NCI-H2196 (cell line): ENCODE data around the gene RANBP3L.
"Not testable (repeated sequence)": the region's sequence is repeated elsewhere in the genome, so short reads cannot be mapped to it uniquely, and the experiment has no call there.

Experiments
- DNase-seq: peaks from one replicate; lab custom pipeline; 2025; ENCODE audit not compliant: unreplicated experiment; lab: John Stamatoyannopoulos, UW

The RANBP3L gene

DNA sequence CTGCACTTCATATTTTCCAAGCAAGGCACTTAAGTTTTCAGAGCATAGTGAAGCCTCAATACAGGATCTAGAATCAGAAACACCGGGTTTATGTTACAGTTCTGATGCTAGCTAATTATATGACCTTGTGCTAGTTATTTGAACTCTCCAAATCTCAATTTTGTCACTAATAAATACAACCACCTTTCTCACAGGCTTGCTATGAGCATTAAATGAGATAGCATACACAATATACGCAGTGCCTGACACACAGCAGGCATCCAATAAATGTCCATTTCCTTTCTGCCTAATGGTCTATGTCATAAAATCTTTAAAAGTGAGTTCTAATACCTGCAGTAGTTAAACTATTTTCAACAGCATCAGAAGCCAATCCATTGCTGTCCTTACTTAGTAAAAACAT is 92.9 kb downstream of the RANBP3L start:
- DNase-seq: no peak

DNA sequence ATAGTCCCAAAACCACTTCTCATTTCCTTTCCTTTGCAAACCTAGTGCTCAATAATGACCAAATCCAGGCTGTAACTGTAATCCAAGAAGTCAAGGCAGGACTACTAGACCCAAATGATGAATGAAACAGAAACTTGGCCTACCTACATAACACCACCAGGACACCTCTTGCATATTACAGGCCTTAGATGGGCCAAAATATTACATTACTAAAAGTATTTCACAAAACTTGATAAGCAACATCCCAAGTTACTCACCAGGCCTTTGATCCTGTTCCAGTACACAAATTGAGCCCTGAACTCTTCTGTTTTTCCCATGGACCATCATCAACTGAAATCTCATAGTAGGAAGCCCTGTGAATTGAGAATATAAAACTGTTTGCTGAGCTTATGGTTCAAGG is 94.8 kb downstream of the RANBP3L start:
- no peak for DNase-seq

DNA sequence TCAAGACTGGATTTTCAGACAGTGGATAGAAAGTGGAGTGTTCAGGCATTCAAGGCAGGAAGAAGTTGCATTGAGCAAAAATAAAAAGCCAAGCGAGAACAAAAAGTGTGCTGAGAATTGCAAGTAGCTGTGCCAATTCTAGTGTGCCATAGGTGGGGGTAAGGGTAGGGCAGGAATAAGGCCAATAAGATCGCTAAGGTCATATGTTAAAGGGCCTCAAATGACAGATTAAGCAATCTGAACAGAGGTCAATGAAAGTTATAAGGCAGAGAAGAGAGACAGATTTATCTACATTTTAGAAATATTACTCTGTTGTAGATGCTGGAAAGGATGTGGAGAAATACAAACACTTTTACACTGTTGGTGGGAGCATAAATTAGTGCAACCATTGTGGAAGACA is 96.4 kb downstream of the RANBP3L start:
- no peak for DNase-seq

DNA sequence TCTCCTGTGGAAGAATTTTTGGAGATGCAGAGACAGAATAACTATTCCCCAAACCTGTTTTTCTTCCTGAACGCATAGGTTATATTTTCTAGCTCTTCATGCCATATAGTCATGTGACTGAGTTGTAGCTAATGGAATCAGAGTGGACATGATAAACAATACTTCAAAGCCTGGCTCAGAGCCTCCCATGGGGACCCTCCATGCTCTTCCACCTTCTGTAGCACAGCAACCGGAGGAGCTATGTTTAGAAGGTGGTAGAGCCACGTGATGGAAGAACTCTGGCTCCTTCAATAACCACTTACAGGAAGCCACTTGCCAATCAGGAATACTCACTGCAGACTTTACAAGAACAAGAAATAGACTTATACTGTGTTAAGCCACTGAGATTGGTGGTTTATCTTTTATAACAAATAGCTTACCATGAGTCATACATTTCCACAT is 99.2 kb downstream of the RANBP3L start:
- DNase-seq: no peak

DNA sequence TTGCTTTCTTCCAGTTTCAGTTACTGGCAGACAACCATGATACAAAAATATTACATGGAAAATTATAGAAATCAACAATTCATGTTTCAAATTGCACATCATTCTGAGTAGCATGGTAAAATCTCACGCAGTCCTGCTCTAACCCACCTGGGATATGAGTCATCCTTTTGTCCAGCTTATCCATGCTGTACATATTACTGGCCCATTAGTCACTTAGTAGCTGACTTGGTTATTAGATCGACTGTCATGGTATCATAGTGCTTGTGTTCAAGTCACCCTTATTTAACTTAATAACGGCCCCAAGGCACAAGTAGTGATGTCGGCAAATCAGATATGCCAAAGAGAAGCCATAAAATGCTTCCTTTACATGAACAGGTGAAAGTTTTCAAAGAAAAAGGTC is 101.2 kb downstream of the RANBP3L start:
- no peak for DNase-seq

DNA sequence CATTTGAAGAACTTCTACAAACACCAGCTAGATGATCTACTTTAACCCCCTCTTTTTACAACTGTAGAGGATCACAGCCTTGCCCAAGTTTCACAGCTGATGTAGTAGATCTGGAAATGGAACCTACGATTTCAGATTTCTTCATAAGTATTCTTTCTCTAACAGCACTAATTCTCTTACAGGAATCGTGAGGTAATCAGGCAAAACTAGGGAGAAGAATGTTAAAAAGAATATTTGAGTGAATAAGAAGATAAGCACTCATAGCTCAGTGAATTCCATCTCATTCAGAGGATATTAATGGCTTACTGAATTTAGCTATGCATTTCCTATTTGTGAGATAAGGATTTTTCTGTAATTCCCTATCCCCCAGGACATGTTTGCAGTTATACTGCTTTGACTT is 102.1 kb downstream of the RANBP3L start:
- DNase-seq: no peak

- not testable (repeated sequence) for DNase-seq
Observed at GRCh38 chr5:36198783-36199182, 102.9 kb downstream of the RANBP3L start.
